Neural progenitor cell (in vitro differentiated cells): ENCODE results near the gene IFFO2. TPM values are rescaled to one million over a fixed set of nuclear protein-coding genes. Genes with fewer than 3 reads are reported as not detected.
"Not testable (repeated sequence)": the region's sequence is repeated elsewhere in the genome, so short reads cannot be mapped to it uniquely, and the experiment has no call there.

Source experiments
- DNase-seq: peaks from one replicate; pipeline ENCODE4 v3.0.0-alpha.2; 2016; ENCODE audit warnings: low spot score
- H2AFZ ChIP-seq: fragments of 200-600 bp; sonication (generic); replicated peaks from 2 replicates; pipeline ENCODE4 v1.6.1; 2016; ENCODE audit warnings: antibody characterized with exemption
- H3F3A ChIP-seq: fragments of 200-600 bp; sonication (generic); 2 replicates; pipeline ENCODE4 v1.6.1; 2016; ENCODE audit warnings: antibody characterized with exemption, low read depth
- H3K27ac ChIP-seq: fragments of 200-600 bp; sonication (generic); 2 replicates; pipeline ENCODE4 v1.5.1; 2016; ENCODE audit warnings: mild to moderate bottlenecking
- H3K27me3 ChIP-seq: fragments of 200-600 bp; sonication (generic); 2 replicates; pipeline ENCODE4 v1.6.1; 2016; ENCODE audit warnings: mild to moderate bottlenecking, moderate library complexity
- H3K36me3 ChIP-seq: fragments of 200-600 bp; sonication (generic); 2 replicates; pipeline ENCODE4 v1.5.1; 2016
- H3K4me1 ChIP-seq: fragments of 200-600 bp; sonication (generic); 2 replicates; pipeline ENCODE4 v1.6.1; 2016; ENCODE audit warnings: mixed run types
- H3K4me2 ChIP-seq: fragments of 200-600 bp; sonication (generic); 2 replicates; pipeline ENCODE4 v1.6.1; 2016
- H3K4me3 ChIP-seq: fragments of 200-600 bp; sonication (generic); 2 replicates; pipeline ENCODE4 v1.5.1; 2016
- H3K79me2 ChIP-seq: fragments of 200-600 bp; sonication (generic); 2 replicates; pipeline ENCODE4 v1.6.1; 2016; ENCODE audit warnings: low read depth
- H3K9ac ChIP-seq: fragments of 200-600 bp; sonication (generic); 2 replicates; pipeline ENCODE4 v1.6.1; 2016
- H3K9me3 ChIP-seq: fragments of 200-600 bp; sonication (generic); 2 replicates; pipeline ENCODE4 v1.5.1; 2016; ENCODE audit warnings: low read depth
- H4K20me1 ChIP-seq: fragments of 200-600 bp; sonication (generic); 2 replicates; pipeline ENCODE4 v1.6.1; 2016; ENCODE audit warnings: low read depth
- H3K27ac Mint-ChIP-seq: 3 replicates; pipeline ENCODE4 v1.8.0; 2021; ENCODE audit warnings: mixed read lengths
- H3K27me3 Mint-ChIP-seq: 2 replicates; pipeline ENCODE4 v1.8.0; 2022; ENCODE audit warnings: low read depth, mild to moderate bottlenecking, inconsistent platforms, moderate library complexity, mixed read lengths; ENCODE audit not compliant: insufficient read depth
- H3K36me3 Mint-ChIP-seq: 3 replicates; pipeline ENCODE4 v1.8.0; 2021; ENCODE audit warnings: mixed read lengths
- H3K4me1 Mint-ChIP-seq: 3 replicates; pipeline ENCODE4 v1.8.0; 2021; ENCODE audit warnings: mixed read lengths
- H3K4me3 Mint-ChIP-seq: 3 replicates; pipeline ENCODE4 v1.8.0; 2021; ENCODE audit warnings: mild to moderate bottlenecking, moderate library complexity, mixed read lengths
- H3K9me3 Mint-ChIP-seq: 3 replicates; pipeline ENCODE4 v1.8.0; 2020; ENCODE audit warnings: mixed read lengths
- CTCF ChIP-seq: fragments of 200-600 bp; sonication (generic); IDR thresholded peaks from 2 replicates; pipeline ENCODE4 v1.5.1; 2017; ENCODE audit warnings: antibody characterized with exemption, mild to moderate bottlenecking
- EZH2 ChIP-seq: fragments of 200-600 bp; sonication (generic); IDR thresholded peaks from 2 replicates; pipeline ENCODE4 v1.6.1; 2017; ENCODE audit warnings: antibody characterized with exemption, mild to moderate bottlenecking, moderate library complexity
- EZH2phosphoT487 ChIP-seq: fragments of 200-600 bp; sonication (generic); IDR thresholded peaks from 2 replicates; pipeline ENCODE4 v1.6.1; 2017; ENCODE audit warnings: antibody characterized with exemption
- total RNA-seq: library from RNA; depleted of rRNA; stranded (reverse); fragments of >200 nt; gene quantifications from 2 replicates; pipeline ENCODE4 v1.2.3, GENCODE V29; 2015; ENCODE audit warnings: low replicate concordance

Gene IFFO2
- total RNA-seq, 1 donor from 2014 or later: 0.65 TPM

GRCh38 chr1:18871401-18872070 lies 84.9 kb downstream of the IFFO2 start:
- no peaks in the 10 kb centered on the region for H3K4me1 Mint-ChIP-seq
- H3K36me3 Mint-ChIP-seq: no peaks in the 10 kb centered on the region
- Histone ChIP-seq H3K27me3 (no peaks in the 10 kb centered on the region), H2AFZ (no peak overlapping the region), H3K4me2 (no peak overlapping the region), H4K20me1 (no peaks in the 10 kb centered on the region), H3K36me3 (no peaks in the 10 kb centered on the region), H3K79me2 (no peaks in the 10 kb centered on the region), H3K4me3 (no peak overlapping the region), H3K9ac (no peak overlapping the region), H3K27ac (no peak overlapping the region), H3K9me3 (no peaks in the 10 kb centered on the region), H3F3A (no peaks in the 10 kb centered on the region), H3K4me1 (no peaks in the 10 kb centered on the region)
- no peaks in the 10 kb centered on the region for H3K9me3 Mint-ChIP-seq
- H3K27me3 Mint-ChIP-seq: peaks cover 5% of the 10 kb centered on the region
- DNase-seq: no peak
- no peak overlapping the region for H3K27ac Mint-ChIP-seq
- TF ChIP-seq CTCF: no peak
- no peak for TF ChIP-seq EZH2phosphoT487
- no peak for TF ChIP-seq EZH2
- no peak overlapping the region for H3K4me3 Mint-ChIP-seq

GRCh38 chr1:18870957-18871356 lies 85.5 kb downstream of the IFFO2 start:
- no peaks in the 10 kb centered on the region for H3K36me3 Mint-ChIP-seq
- no peaks in the 10 kb centered on the region for H3K9me3 Mint-ChIP-seq
- peaks cover 5% of the 10 kb centered on the region for H3K27me3 Mint-ChIP-seq
- H3K4me1 Mint-ChIP-seq: no peaks in the 10 kb centered on the region
- Histone ChIP-seq H4K20me1 (no peaks in the 10 kb centered on the region), H3K79me2 (no peaks in the 10 kb centered on the region), H3K4me2 (no peak overlapping the region), H2AFZ (no peak overlapping the region), H3K4me3 (no peak overlapping the region), H3K4me1 (no peaks in the 10 kb centered on the region), H3K36me3 (no peaks in the 10 kb centered on the region), H3K9ac (no peak overlapping the region), H3F3A (no peaks in the 10 kb centered on the region), H3K9me3 (no peaks in the 10 kb centered on the region), H3K27ac (no peak overlapping the region), H3K27me3 (no peaks in the 10 kb centered on the region)
- no peak for DNase-seq
- H3K27ac Mint-ChIP-seq: no peak overlapping the region
- no peak overlapping the region for H3K4me3 Mint-ChIP-seq
- TF ChIP-seq EZH2 (no peak), CTCF (no peak), EZH2phosphoT487 (no peak)

GRCh38 chr1:18870595-18870865 lies 85.9 kb downstream of the IFFO2 start:
- H3K4me1 Mint-ChIP-seq, H3K27ac ChIP-seq, H4K20me1 ChIP-seq, H3K9me3 ChIP-seq, H3K4me3 ChIP-seq, H3F3A ChIP-seq, H3K4me1 ChIP-seq, H3K4me3 Mint-ChIP-seq, H3K36me3 Mint-ChIP-seq, H3K36me3 ChIP-seq, H3K27me3 ChIP-seq, H3K9ac ChIP-seq, H2AFZ ChIP-seq, DNase-seq, H3K27ac Mint-ChIP-seq, H3K4me2 ChIP-seq, H3K9me3 Mint-ChIP-seq, H3K79me2 ChIP-seq, H3K27me3 Mint-ChIP-seq: not testable (repeated sequence)

- H3K9me3 Mint-ChIP-seq: no peaks in the 10 kb centered on the region
- H3K27ac ChIP-seq: no peak overlapping the region
- H3K9ac ChIP-seq: no peak overlapping the region
- H2AFZ ChIP-seq: no peak overlapping the region
- H3K9me3 ChIP-seq: no peaks in the 10 kb centered on the region
- no peaks in the 10 kb centered on the region for H3F3A ChIP-seq
- no peaks in the 10 kb centered on the region for H3K4me1 ChIP-seq
- H3K27me3 ChIP-seq: no peaks in the 10 kb centered on the region
- no peaks in the 10 kb centered on the region for H3K4me1 Mint-ChIP-seq
- no peak for DNase-seq
- H3K4me3 Mint-ChIP-seq: no peak overlapping the region
- TF ChIP-seq CTCF (no peak), EZH2 (no peak), EZH2phosphoT487 (no peak)
- H3K27me3 Mint-ChIP-seq: peaks cover 4% of the 10 kb centered on the region
- H4K20me1 ChIP-seq: no peaks in the 10 kb centered on the region
- H3K27ac Mint-ChIP-seq: no peak overlapping the region
- no peaks in the 10 kb centered on the region for H3K79me2 ChIP-seq
- no peak overlapping the region for H3K4me2 ChIP-seq
- H3K36me3 Mint-ChIP-seq: no peaks in the 10 kb centered on the region
- no peak overlapping the region for H3K4me3 ChIP-seq
- H3K36me3 ChIP-seq: no peaks in the 10 kb centered on the region
These were observed 86.5 kb downstream of the IFFO2 start for GRCh38 chr1:18869847-18870594.
